Calu3 (cell line): ENCODE results near the gene SNX10. TPM values are rescaled to one million over a fixed set of nuclear protein-coding genes. Genes with fewer than 3 reads are reported as not detected.

Experiments
- BruUV-seq: library from RNA; stranded (reverse); fragments of 400-500 nt; replicated peaks from 2 replicates; lab custom pipeline; 2021; lab: Mats Ljungman, UMichigan
- CTCF ChIA-PET: fragments of 300-600 bp; sonication (Branson Sonifier 250); formaldehyde crosslinking; loops from one replicate; lab custom pipeline; 2022; ENCODE audit warnings: antibody characterized with exemption; lab: Charles Lee
- DNase-seq: peaks from one replicate; pipeline ENCODE4 v3.0.0; 2022
- H3K27ac Mint-ChIP-seq: one replicate; pipeline ENCODE4 v1.8.0; 2022; ENCODE audit warnings: mixed read lengths; ENCODE audit not compliant: unreplicated experiment
- H3K27me3 Mint-ChIP-seq: one replicate; pipeline ENCODE4 v1.8.0; 2022; ENCODE audit warnings: mixed read lengths; ENCODE audit not compliant: unreplicated experiment
- H3K36me3 Mint-ChIP-seq: one replicate; pipeline ENCODE4 v1.8.0; 2022; ENCODE audit warnings: mild to moderate bottlenecking, moderate library complexity, mixed read lengths; ENCODE audit not compliant: insufficient read depth, unreplicated experiment
- H3K4me1 Mint-ChIP-seq: one replicate; pipeline ENCODE4 v1.8.0; 2022; ENCODE audit warnings: mild to moderate bottlenecking, low read depth, mixed read lengths; ENCODE audit not compliant: unreplicated experiment
- H3K4me3 Mint-ChIP-seq: one replicate; pipeline ENCODE4 v1.8.0; 2022; ENCODE audit warnings: mild to moderate bottlenecking, low read depth, moderate library complexity, mixed read lengths; ENCODE audit not compliant: unreplicated experiment
- H3K9me3 Mint-ChIP-seq: one replicate; pipeline ENCODE4 v1.8.0; 2022; ENCODE audit warnings: low read depth, mixed read lengths; ENCODE audit not compliant: unreplicated experiment
- intact Hi-C: fragments of 100-400 bp; cut with micrococcal nuclease; formaldehyde crosslinking; loops from one replicate; pipeline ENCODE4 v1.10.0; 2022; ENCODE audit not compliant: unreplicated experiment
- total RNA-seq: library from RNA; stranded (reverse); gene quantifications from 2 replicates; pipeline ENCODE4 v1.2.3, GENCODE V29; 2022
- TF ChIP-seq, protein P1 (sequence below): fragments of 200-600 bp; IDR thresholded peaks from one replicate; pipeline ENCODE4 v1.8.0; 2022; ENCODE audit warnings: antibody characterized with exemption; ENCODE audit not compliant: unreplicated experiment

SNX10 gene
- total RNA-seq, 1 experiment from 2014 or later = 22.1 TPM

- Mint-ChIP-seq H3K4me1 (peaks cover 38% of the 10 kb centered on the region), H3K27ac (peak overlapping the region; percentile 72), H3K4me3 (peak overlapping the region; percentile 92), H3K9me3 (no peaks in the 10 kb centered on the region), H3K36me3 (peaks cover 19% of the 10 kb centered on the region), H3K27me3 (no peaks in the 10 kb centered on the region)
- no TSS peak for BruUV-seq
- intact Hi-C loops = loop anchor here (2.0 to 5.0 kb wide), 2 partner anchors 98 to 149 kb away; no protein-coding TSS in a partner anchor
- CTCF ChIA-PET = interaction anchor here (1.0 to 2.7 kb wide), 3 partner anchors 22 to 265 kb away, joined by 3 to 12 read pairs (median 11); no protein-coding TSS in a partner anchor
- TF ChIP-seq, protein P1, sequence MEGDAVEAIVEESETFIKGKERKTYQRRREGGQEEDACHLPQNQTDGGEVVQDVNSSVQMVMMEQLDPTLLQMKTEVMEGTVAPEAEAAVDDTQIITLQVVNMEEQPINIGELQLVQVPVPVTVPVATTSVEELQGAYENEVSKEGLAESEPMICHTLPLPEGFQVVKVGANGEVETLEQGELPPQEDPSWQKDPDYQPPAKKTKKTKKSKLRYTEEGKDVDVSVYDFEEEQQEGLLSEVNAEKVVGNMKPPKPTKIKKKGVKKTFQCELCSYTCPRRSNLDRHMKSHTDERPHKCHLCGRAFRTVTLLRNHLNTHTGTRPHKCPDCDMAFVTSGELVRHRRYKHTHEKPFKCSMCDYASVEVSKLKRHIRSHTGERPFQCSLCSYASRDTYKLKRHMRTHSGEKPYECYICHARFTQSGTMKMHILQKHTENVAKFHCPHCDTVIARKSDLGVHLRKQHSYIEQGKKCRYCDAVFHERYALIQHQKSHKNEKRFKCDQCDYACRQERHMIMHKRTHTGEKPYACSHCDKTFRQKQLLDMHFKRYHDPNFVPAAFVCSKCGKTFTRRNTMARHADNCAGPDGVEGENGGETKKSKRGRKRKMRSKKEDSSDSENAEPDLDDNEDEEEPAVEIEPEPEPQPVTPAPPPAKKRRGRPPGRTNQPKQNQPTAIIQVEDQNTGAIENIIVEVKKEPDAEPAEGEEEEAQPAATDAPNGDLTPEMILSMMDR = no peak
- DNase-seq = no peak
Observed at GRCh38 chr7:26399736-26400135, 108.1 kb downstream of the SNX10 start.

DNA sequence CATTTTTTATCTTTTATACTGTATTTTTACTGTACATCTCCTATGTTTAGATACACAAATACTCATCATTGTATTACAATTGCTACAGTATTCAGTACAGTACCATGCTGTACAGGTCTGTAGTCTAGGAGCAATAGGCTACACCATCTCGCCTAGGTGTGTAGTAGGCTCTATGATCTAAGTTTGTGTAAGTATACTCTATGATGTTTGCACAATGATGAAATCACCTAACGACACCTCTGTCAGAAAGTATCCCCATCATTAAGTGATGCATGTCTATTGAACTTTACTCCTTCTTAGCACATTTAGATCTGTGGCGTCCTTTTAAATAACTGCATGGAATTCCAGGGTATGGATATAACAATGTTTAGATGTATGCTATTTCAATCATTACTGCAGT, 112.0 kb downstream of the SNX10 start:
- TF ChIP-seq, protein P1 = no peak
- Mint-ChIP-seq H3K4me1 (peaks cover 30% of the 10 kb centered on the region), H3K36me3 (peaks cover 8% of the 10 kb centered on the region), H3K4me3 (no peak overlapping the region), H3K9me3 (peaks cover 4% of the 10 kb centered on the region), H3K27me3 (no peaks in the 10 kb centered on the region), H3K27ac (no peak overlapping the region)
- CTCF ChIA-PET = no interaction called here
- intact Hi-C loops = no loop called here
- no peak for DNase-seq
- BruUV-seq = no TSS peak

DNA sequence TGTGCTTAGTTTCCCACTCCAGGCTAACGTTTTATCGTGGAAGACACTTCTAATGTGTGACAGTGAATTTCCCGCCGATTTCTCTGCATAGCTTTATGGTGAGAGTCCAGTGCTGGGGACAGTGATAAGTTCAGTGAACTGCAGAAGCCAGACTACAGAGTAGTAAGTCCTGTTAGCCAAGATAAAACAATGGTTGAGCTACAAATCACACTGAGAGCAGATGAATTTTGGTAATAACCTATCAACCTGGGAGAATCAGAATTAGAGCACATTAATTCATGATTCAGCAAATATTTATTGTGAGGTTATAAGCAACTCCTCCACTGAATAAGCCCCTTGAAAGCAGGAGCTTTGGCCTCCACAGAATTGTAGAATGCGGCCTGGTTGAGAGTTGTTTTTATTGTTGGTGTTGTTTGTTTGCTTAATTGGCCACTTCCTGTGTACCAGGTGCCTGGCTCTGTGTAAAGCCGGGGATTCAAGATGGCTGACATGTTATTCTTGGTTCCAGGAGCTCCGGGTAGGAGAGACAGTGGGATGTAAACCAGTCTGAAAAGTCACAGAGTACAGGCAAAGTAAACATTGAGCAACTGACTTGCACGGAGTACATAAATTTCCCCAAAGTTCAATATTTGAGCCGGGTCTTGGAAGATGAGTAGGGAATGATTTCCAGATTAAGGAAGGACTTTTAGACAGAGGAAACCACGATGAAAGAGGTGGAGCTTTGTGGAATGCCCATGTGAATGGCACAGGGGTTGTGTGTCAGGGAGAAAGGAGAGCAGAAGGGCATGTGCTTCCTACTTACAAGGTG, 112.7 kb downstream of the SNX10 start:
- Mint-ChIP-seq H3K36me3 (peaks cover under 1% of the 10 kb centered on the region), H3K4me1 (peaks cover 27% of the 10 kb centered on the region), H3K9me3 (peaks cover 4% of the 10 kb centered on the region), H3K27me3 (no peaks in the 10 kb centered on the region), H3K27ac (no peak overlapping the region), H3K4me3 (no peak overlapping the region)
- TF ChIP-seq, protein P1 = no peak
- DNase-seq = no peak
- CTCF ChIA-PET = interaction anchor here (0.6 to 0.9 kb wide), 2 partner anchors 21 to 550 kb away, joined by 3 to 4 read pairs; no protein-coding TSS in a partner anchor
- intact Hi-C loops = no loop called here
- no TSS peak for BruUV-seq

DNA sequence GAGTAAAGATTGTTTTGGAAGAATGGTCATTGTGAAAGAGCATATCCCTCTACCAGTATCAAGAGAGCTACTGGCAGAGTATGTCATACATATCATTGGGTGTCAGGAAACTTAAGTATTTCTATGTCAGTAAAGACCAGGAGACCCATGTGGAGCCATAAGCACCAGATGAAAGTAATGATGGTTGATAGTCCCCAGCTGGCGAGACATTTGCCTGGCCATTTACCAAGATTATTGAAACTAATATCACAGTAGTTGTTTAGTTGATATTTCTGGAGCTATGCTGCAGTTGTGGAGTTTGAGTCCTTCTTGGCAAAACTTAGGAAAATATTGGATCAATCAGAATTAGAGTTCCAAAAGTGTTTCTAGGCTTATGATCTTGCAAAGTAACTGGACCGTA, 114.8 kb downstream of the SNX10 start:
- Mint-ChIP-seq H3K4me1 (peaks cover 18% of the 10 kb centered on the region), H3K27ac (no peak overlapping the region), H3K9me3 (peaks cover 4% of the 10 kb centered on the region), H3K27me3 (no peaks in the 10 kb centered on the region), H3K36me3 (no peaks in the 10 kb centered on the region), H3K4me3 (no peak overlapping the region)
- intact Hi-C loops = no loop called here
- BruUV-seq = no TSS peak
- CTCF ChIA-PET = no interaction called here
- TF ChIP-seq, protein P1 = no peak
- no peak for DNase-seq
